NCI-H524 treated with DMSO at 0.1 percent for 48 hours (cell line): ENCODE results near the gene LARGE1.
A peak's percentile ranks its signal among the peaks of the same experiment; 100 is the strongest.

Source experiments
- DNase-seq: peaks from one replicate; lab custom pipeline; 2025; lab: John Stamatoyannopoulos, UW

Gene LARGE1

DNA sequence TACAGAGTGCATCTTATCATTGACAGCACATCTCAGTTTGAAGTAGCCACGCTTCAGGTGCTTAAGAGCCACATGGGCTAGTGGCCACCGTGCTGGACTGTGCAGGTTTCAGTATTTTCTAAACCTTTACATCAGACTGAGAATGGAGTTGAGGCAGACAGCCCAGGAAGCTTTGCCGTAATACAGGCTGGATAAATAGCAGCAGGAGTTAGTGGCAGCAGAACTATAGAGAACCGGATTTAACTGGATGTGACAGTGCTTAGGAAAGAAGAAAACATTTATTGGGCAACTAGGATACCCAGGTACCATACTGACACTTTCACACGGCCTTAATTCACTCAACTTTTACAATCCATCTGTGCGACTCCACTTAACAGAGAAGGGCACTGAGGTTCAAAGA is 145.5 kb downstream of the LARGE1 start:
- no peak for DNase-seq

DNA sequence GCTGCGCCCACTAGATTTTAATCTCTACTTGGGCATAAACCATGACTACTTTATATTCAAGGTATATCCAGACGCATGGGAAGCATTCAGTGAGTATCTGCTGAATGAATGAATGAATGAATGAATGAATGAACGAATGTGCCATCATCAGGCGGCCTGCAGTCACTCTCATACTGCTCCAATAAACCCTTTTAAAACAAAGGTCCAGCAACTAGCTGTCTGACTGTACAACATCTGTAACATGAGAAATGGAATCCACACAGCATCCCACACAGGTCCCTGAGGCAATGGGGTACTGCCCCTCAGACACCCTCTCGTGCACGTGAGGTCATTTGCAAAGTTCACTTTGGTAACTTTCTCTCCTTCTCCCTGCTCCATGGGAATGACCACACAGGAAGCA is 147.5 kb downstream of the LARGE1 start:
- no peak for DNase-seq

DNA sequence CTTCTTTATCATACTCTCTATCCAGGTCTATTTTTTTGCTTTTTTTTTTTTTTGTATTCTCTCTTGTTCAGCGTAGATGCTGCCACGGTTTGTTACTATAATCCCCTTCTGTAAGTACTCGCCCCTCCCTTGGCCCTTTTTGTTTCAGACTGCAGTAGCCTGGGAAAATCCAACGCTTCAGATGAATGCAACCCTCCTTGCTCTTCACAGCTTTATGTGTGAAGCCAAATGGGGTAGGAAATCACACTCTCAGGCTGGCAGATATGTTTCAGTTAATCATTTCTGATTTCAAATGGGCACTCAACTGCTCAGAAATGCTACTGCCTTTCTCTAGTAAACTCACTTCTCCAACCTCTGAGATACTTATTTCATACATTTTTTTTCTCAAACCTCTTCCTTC is 149.1 kb downstream of the LARGE1 start:
- no peak for DNase-seq

DNA sequence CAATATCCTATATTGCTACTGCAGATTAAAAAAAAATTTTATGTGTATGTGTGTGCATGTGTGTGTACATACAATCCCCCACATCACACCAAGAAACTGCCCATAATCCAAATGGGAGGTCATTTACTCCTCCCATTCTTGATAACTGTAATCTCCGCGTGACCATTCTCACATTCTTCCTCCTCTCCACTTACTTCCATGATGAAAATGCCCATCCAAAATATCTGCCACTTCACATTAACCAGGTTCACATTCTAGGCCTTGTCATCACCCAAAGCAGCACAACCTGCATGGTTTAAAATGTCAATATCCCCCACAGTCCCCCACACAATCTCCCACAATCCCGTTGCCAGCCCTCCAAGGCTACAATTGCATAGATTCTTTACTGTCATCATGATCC is 149.6 kb downstream of the LARGE1 start:
- DNase-seq: no peak

DNA sequence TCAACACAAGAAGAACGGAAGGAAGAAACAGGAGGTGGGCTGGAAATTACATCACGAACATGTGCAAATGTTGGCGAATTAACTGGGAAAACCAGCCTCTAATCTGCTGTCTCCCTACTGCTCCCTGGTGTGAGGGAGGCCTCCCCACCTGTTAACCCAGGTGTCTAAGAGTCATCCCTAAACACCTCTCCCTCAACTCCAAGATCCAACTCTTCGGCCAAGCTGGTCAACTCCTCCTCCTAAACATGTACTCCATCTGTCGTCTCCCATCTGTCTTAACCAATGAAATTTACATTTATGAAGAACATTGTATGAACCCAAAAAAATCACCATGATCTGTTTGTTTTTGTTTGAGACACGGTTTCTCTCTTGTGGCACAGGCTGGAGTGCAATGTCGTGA is 154.2 kb downstream of the LARGE1 start:
- peak; percentile 70 for DNase-seq

DNA sequence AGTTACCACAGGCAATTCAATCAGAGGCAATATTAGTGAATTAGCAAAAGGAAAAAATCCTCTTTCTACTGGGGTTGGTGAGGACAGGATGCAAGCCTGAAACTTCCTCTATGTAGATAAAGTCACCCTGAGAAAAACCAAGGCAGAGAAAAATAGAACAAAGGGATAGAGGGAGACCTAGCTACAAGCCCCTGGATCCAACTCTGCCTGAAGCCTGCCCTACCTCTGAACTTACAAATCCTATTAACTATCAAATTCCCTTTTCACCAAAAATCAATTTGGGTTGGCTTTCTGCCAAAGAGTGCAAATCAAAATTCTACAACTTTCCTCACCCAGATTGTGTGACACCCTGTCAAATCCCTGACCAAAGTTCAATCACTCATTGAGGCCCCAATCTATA is 161.3 kb downstream of the LARGE1 start:
- DNase-seq: no peak

DNA sequence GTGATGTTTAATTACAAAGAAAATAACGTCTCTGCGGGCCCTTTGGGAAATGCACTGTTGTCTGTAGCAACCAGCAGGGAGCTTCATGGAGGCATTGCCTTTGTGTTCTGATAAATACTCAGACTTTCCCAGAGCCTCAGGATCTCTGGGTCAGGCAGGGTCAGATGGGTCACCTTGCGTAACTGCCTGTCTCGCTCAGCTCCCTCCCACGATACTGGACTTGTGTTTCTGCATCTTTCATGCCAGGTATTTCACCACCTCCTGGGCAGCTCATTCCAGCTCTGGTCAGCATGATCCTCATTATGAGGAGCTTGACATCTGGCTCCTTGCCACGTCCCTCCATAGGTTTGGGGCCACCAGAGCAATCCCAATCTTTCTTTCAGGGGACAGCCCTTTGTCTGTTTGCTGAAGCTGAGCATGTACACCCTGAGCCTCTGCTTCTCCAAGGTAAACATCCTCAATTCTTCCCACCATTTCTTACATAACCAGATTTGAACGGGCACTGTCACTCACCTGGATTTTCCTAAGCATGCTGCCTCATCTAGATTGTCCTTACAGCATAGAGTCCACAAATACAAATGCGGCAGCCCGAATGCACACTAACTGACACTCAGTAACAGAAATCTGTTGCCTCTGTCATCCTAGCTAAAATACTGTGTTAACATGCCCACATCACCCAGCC is 162.3 kb downstream of the LARGE1 start:
- no peak for DNase-seq

DNA sequence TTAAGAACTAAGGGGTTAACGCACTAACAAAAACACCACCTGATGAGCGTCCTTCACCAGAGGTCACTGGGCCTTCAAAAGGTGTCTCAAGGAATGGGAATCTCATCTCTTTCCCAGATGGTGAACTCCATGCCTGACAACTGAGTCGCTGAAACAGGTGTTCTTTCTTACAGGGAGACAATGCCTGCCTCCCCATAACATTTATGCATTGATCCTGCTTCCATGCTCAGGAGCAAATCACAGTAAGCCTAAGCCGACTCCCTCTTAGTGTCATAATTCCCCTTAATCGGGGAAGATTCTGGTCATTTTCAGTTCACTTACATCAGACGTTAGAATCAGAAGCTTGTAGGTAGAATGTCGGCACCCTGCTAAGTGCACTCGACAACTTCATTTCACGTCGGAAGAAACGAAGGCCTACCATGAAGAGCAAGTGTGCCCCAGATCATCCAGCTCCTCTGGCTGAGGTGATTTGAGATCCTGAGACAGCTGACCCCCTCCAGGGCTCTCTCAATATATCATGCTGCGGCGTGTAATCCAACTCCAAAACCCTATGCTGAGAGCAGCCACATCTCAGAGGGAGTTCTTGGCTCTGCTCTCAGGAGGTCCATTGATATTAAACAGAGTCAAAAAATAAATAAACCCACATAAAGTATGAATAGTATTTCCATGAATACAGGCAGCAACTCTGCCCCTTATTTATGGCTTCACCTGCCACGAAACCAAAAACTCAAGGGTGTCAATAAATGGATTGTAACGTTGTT is 163.1 kb downstream of the LARGE1 start:
- DNase-seq: no peak

DNA sequence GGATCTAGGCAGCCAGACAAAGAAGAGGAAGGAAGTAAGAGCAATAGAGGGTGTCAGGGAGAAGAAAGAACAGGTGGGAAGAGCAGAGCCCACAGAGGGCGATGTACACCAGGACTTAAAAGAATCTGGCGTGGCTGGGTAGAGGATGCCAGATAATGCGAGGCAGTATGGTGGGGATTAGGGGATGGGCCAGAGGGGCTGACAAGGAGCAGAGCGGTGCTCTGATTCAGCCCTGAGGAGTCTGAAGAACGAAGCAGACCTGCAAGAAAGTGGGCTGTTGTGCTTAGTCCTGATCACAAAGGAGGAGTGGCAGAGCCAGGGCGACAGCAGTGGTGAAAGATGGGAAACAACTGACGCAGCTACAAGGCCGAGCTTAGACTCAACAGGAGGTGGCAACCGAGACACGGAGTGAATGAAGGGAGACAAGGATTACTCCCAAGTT is 163.7 kb downstream of the LARGE1 start:
- peak; percentile 35 for DNase-seq

DNA sequence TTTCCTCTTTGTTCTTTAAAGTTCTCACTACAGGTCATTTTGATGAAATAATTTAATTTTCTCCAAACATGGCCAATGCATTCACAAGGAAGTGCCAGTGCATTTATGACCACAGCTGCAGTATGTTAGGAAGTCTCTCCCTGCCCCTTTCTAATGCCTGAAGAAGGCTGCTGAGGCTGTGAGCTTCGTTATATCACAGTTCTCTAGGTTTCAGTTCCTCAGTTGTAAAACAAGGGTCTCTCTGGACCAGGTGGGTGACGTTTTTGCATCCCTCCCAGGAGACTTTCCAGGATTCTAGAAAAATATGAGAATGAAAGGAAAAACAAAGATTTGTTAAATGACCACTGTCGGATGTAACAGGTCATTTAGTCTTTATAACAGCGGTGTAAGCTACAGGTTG is 171.6 kb downstream of the LARGE1 start:
- DNase-seq: no peak

DNA sequence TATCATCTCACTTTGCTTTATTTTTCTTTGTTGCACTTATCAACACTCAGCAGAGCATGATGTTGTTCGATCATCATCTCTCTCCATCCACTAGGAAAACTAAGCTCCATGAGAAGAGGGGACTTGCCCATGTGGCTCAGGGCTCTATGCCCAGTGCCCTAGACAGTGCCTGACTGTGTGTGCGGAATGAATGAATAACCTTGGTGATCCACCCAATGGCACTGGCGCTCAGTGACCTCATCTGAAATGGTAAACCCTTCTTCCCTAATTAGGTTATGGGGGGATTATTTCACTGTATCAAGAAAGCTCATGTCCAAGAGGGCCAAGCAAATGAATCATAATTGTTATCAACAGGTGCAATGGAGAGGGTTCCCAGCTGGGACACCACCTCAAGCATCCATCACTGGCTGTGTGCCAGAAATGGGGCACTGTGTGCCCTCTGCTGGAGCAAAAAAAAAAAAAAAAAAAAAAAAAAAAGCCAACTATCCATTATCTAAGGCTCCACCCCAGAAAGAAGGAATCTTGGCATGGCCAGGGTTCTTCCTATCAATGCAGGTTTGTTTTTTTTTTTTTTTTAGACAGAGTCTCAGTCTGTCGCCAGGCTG is 172.6 kb downstream of the LARGE1 start:
- DNase-seq: peak; percentile 89

DNA sequence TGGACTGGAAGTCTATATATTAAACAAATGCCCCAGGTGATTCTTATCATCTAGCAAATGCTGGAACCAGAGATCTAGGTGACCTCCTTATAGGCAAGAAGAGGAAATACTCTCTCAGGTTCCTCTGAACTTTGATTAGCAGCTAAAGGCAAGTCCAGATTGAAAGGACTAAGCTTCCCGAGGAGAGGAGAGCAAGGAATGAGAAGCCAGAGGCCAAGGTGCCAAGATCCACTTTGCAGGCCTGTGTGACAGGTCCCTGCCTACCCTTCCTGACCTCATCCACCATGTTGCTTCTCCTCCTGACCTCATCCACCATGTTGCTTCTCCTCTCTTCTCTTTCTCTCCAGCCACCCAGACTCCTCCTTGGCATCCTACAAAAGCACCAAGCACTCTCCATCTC is 173.2 kb downstream of the LARGE1 start:
- DNase-seq: no peak

DNA sequence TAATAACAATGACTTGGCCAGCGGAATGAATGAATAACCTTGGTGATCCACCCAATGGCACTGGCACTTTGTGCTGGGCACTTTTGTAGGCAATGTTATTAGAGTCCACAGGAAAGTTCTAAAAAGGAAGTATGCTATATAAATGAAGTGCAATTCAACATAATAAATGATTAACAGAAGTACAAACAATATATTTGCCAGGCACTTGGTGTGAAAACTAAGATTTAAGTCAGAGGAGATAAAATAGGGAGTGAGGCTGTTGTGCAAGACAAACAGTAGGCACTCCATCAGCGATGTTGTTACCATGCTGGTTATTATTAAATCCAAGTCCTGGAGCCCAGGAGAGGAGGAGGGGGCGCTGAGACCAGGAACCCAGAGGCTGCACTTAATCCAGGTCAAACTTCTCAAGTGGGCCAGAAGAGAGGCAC is 173.8 kb downstream of the LARGE1 start:
- no peak for DNase-seq

DNA sequence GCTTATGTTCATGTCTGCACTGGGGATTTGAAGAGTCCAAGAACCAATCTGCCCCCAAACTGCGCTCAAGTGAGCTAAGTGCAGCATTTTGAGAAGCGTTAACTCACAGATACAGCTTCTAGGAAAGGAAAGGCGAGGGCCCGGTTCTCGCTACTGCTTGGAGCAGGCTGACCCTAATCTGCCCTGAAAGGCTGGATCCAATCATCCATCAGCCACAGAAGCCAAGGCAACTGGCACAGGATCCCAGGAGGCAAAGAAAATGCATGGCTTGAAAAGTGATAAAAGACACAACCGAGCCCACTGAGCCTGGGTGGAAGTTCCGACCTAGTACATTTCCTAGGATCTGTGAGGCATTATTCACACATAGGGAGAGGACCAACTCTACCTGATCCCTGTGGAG is 174.8 kb downstream of the LARGE1 start:
- no peak for DNase-seq

DNA sequence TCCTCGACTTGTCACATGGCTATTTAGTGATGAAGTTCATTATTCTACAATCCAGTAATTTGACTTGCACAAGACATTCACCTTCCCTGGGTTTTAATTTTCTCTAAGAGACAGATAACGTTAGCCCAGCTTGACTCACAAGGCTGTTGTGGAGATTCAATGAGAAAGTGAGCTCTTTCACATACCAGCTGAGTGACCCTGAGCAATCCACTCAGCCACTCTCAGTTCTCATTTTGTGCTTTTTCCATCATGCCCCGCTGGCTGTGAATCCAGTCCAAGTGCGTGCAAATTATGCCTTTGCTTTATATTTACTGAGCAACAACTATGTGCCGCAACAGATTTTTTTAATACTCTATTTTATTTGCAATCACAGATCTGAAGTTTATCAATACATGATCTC is 176.5 kb downstream of the LARGE1 start:
- no peak for DNase-seq

DNA sequence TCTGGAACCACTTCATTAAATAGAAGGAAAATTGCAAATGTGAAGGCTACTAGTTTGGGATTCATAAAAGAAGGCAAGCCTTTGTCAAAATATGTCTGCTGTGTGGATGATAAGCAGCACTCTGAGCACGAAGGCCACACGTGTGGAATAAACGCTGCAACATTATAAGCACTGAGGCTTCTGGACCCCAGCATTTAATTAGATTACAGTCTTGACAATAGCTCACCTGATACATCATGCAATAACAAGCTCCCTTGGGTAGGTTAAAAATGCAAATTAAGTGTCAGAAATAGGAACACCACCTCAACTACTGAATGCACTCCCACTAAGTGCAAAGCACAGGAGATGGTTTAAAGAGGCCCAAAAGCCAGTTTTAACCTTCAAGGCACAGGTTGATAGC is 179.3 kb downstream of the LARGE1 start:
- no peak for DNase-seq

DNA sequence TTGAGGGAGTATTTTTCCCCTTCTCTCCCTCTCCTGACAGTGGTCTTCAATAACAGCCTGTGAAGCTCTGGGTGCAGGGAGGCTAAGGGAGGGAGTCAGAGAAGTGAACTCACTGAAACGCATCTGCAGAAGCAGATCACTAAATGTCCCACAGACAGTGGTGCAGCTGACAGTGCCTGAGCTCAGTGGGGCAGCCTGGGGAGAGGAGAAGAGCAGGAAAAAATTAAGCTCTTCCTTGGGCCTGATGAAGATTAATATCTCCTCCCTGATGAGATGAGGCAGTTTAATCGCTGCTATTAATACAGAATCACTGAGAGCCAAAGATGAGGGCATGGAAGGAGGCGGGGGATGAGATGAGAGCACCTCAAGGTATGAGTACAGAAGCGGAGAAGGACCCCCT is 180.8 kb downstream of the LARGE1 start:
- no peak for DNase-seq

DNA sequence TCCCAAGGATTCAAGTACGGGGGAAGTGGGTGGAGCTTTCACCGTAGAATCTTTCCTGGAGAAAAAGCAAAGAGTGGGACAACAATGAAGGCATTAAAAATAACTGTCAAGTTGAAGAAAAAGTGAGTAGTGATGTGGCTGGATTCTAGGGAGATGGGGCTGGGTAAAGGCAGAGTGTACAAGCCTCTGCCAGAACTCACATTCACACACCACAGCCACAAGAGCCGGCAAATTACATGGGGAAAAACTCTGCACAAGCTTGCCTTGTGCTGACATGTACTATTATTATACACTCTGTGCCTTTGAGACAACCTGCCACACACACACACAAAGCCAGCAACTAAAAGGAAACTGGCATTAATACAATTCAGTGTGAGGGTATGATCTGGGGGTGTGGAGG is 182.6 kb downstream of the LARGE1 start:
- DNase-seq: no peak

DNA sequence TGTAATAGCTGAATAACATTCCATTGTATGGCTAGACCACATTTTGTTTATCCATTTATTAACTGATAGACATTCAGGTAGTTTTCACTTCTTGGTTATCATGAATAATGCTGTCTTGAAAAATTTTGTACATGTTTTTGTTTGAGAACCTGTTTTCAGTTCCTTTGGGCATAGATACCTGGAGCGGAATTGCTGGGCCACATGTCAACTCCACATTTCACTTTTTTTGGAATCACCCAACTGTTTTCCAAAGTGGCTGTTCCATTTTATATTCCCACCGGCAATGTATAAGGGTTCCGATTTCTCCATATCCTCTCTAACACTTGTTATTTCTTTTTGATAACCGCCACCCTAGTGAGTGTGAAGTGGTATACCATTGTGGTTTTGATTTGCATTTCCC is 184.3 kb downstream of the LARGE1 start:
- no peak for DNase-seq

DNA sequence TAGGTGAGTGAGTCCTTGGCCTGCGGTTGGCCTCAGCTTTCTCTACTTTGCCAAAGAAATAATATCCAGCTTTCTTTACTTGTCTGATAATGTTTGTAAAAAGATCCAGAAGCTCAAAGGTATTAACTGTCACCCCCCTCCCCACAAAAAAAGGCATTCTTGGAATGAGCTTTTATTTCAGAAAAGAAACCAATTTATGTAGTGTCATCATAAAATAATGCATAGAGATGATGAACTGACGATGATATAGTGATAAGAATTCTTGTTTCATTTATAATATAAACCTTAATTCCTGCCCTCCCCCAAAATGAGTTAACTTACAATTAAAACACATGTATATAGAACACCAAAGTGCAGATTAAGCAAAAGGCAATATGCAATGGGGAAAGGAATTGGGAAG is 191.4 kb downstream of the LARGE1 start:
- no peak for DNase-seq

DNA sequence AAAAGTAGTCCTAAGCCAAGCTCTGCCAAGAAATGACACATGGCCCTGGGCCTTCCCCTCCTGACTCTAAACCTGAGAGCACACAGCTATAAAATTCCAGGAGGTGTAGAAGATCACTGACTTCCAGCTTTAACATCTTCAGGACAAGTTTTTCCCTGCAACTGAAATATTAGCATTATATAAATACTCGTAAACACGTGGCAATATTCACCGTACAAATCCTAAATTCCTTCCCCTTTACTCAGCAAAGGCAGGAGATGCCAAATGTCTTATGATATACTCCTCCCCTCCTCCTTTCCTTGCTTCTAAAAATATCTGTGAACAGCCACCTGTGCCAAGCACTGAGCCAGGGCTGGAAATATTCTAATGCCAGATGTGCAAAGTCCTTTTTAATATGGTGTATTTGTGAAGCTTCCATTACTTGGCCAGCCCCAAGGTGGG is 194.0 kb downstream of the LARGE1 start:
- no peak for DNase-seq

DNA sequence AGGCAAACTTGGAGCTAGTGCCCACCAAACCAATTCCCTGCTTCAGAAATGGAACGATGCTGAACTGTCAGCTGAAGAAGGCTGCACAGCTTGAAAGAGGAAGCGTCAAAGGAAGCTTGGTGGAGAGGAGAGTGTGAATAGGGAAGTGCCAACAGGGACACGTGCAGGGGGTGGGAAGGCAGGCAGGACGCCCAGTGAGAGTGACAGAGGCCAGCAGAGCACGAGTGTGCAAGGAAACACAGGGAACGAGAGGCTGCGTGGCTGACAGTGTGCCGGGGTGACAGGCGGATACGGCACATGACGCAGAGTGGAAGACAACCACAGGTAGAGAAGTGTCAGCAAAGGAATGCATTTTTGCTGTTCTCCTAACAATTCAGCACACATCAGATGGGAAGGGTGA is 196.4 kb downstream of the LARGE1 start:
- no peak for DNase-seq

DNA sequence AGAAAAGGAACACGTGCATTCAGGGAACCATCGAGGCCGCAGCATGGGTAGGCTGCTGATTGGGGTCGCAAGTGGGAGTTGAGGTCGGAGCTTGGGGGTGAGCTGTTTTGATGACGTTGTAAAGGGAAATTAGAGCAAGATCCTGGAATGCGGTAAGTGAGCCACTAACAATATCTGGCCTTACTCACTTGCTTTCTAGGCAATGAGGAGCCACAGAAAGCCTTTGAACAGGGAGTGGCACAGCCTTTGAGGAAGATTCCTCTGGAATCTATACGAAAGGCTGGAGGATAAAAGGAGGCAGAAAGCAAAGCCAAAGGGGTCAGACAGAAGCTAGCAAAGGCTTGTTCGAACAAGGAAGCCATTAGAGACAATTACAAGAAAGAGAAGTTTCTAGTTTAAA is 197.5 kb downstream of the LARGE1 start:
- DNase-seq: no peak
